GM19239 (cell line): ENCODE data around the gene IFT81.
"Not testable (repeated sequence)": the region's sequence is repeated elsewhere in the genome, so short reads cannot be mapped to it uniquely, and the experiment has no call there.

Source experiments
- DNase-seq: peaks from one replicate; pipeline ENCODE4 v3.0.0; 2011; ENCODE audit warnings: low spot score; ENCODE audit not compliant: insufficient read length
- FAIRE-seq: peaks from 2 replicates; lab custom pipeline; 2011; peaks lifted over from hg19 to GRCh38; lab: Jason Lieb, UNC

IFT81 gene

DNA sequence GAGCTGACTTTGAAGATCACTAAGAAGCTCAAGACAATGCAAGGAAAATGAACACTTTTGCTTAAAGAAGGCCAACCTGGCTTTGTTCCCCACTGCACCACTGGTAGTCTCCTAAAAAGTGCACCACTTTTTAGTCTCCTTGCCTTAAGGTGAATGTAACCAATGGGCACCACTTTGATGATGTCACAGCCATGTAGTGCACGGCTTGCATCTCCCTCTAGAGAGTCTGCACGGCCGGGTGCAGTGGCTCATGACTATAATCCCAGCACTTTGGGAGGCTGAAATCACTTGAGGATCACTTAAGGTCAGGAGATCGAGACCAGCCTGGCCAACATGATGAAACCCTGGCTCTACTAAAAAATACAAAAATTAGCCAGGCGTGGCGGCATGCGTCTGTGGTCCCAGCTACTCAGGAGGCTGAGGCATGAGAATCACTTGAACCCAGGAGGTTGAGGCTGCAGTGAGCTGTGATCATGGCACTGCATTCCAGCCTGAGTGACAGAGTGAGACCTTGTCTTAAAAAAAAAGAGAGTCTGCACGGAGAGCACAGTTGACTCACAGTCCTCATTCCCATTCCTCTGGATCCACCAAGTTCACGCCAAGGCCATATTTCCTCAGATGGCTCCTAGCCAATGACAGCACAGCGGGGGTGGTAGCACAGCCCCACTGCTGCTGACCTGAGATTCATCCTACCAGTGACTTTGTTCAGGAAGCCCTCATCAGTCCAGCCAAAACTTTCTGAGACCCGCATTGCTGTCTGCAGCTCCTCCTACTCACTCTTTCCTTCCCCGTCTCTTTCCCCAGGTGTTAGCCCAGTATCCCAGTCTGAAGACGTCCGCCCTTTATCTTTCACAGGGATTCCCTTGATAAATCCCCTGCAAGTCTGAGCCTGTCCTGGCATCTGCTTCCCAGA is 16.5 kb upstream of the IFT81 start:
- no peak for DNase-seq
- no peak for FAIRE-seq

DNA sequence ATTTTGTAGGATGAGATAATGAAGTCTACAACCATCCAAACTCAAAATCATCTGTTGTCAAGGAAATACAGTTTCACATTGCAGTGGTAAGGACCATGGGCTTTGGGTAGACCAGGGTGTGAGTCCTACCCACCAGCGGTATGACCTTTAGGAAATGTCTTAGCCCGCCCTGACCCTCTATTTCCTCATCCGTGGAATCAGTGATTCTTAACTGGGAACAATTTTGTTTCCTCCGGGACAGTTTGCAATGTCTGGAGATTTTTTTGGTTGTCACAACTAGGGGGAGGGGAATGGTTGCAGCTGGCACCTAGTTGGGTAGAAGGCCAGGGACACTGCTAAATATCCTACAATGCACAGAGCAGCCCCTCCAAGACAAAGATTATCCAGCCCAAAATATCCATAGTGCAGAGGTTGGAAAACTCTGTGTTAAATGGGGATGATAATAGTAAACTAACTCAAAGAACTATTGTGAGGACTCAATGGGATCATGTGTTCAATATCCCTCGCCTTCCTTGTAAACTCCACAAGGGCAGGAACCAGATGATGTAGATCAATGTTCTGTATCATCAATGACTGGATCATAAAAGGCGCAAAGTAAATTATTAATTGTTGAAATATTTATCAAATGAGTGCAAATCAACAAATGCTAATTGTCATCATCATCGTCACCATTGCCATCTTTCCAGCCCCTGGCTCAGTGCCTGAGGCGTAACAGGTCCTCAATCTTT is 15.7 kb upstream of the IFT81 start:
- DNase-seq (no peak), FAIRE-seq (no peak)

- FAIRE-seq, result no peak
- no peak for DNase-seq
Measured at GRCh38 chr12:110109037-110109836, 14.9 kb upstream of the IFT81 start.

DNA sequence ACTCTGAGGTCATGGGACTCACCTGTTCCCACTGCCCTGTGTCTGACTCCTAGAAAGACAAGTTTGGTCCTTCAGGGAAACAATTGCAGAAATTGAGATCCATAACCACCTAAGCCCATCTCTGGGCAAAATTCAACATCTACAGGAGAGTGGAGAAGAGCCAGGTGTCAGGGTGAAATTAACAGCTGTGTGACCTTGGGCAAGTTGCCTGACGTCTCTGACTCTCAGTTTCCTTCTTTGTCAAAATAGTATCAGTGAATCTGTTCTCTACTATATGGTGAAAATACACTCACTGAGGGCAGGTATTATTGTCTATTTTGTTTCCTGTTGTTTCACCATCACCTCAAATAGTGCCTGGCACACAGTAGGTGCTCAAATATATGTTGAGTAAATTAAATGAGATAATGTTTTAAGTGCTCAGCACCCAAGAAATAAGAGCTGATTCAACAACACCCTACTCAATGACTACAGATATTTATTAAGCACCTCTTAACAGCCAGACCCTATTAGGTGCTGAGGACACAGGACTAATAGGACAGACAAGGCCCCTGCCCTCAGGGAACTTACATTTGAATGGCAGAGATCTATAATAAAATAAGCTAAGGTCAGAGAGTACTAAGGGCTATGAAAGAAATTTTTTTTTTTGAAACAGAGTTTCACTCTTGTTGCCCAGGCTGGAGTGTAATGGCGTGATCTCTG is 14.2 kb upstream of the IFT81 start:
- FAIRE-seq, result no peak
- DNase-seq, result no peak

- no peak for DNase-seq
- no peak for FAIRE-seq
Measured at GRCh38 chr12:110111476-110112334, 12.5 kb upstream of the IFT81 start.

DNA sequence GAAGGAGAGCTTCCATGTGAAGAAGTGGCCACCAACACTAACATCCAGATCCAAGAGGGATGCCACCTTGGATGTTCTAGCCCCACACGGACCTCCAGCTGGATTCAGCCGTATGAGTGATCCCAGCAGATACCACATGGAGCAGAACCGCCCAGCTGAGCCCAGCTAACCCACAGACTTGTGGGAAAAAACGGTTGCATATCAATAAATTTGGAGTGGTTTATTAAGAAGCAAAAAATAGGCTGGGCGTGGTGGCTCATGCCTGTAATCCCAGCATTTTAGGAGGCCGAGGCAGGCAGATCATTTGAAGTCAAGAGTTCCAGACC is 11.9 kb upstream of the IFT81 start:
- no peak for DNase-seq
- FAIRE-seq, result no peak

DNA sequence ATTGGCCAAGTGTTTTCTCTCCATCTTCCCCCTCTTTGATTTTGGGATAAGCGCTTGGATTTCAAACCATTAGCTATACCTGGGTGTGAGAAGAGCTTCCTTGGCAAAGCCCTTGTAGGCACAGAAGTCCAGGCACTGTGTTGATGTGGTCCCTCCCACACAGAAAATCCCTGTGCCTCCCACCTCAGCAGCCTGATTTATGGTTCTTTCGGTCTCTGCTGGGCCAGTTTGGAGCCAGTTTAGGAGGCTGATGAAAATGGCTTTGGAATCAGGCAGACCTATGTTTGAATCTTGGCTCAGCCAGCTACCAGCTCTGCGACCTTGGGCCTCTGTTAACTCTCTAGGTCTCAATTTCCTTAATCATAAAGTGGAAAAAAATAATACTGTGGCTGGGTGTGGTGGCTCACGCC is 9.6 kb upstream of the IFT81 start:
- FAIRE-seq, result no peak
- no peak for DNase-seq

- no peak for FAIRE-seq
Measured at GRCh38 chr12:110115675-110116074, 8.5 kb upstream of the IFT81 start.

GRCh38 chr12:110116623-110117022 is 7.5 kb upstream of the IFT81 start:
- FAIRE-seq (no peak), DNase-seq (no peak)

More at GRCh38 chr12:110115675-110116074, 8.5 kb upstream of the IFT81 start:
- no peak for DNase-seq

DNA sequence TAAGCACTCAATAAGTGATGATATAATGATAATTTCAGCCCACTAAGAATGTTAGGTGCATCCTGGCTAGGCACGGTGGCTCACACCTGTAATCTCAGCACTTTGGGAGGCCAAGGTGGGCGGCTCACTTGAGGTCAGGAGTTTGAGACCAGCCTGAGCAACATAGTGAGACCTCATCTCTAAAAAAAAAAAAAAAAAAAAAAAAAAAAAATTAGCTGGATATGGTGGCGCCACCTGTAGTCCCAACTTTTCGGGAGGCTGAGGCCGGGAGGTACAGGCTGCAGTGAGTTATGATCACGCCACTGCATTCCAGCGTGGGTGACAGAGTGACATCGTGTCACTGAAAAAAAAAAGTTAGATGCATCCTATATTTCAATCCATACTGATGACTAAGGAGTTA is 6.9 kb upstream of the IFT81 start:
- DNase-seq, FAIRE-seq: not testable (repeated sequence)

DNA sequence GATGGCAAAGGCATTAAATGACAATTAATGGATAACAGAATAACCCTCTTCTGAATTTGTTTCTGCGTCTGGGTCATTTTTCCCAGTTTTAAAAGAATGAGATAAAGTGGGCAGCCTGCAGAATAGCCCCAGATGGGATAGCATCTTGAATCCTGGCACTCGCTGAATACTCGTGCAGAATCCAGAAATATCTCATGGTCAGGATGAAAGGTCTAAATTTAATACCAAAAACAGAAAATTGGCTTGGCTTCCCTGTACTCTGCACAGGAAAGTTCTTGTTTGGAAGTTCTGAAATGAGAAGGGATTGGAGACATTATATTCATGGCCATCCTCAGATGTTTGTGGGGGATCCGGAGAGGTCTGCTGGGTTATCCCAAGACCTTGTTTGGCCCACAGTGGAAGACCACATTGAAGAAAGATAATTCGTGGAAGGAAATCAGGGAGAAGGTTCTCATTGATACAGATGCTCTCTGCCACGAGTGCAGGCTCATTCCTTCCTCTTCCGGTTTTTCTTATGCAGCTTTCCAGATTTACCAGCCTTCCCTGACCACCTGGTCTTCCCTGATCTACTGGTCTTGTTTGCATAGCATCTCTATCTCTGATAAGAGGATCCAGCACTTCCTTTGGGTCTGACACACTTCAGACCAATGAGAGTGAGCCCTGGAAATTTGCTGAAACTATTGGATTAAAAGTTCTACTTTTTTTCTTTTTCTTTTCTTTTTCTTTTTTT is 6.0 kb upstream of the IFT81 start:
- FAIRE-seq (no peak), DNase-seq (no peak)

GRCh38 chr12:110122929-110123328 is 1.2 kb upstream of the IFT81 start:
- DNase-seq (no peak), FAIRE-seq (no peak)

GRCh38 chr12:110123919-110124268 is 263 bp upstream of the IFT81 start:
- FAIRE-seq (peak; percentile 39), DNase-seq (no peak)

- FAIRE-seq (no peak), DNase-seq (no peak)
Measured at GRCh38 chr12:110126557-110126956, 2.4 kb downstream of the IFT81 start.

- no peak for FAIRE-seq
- no peak for DNase-seq
Measured at GRCh38 chr12:110134691-110135411, 10.7 kb downstream of the IFT81 start.

DNA sequence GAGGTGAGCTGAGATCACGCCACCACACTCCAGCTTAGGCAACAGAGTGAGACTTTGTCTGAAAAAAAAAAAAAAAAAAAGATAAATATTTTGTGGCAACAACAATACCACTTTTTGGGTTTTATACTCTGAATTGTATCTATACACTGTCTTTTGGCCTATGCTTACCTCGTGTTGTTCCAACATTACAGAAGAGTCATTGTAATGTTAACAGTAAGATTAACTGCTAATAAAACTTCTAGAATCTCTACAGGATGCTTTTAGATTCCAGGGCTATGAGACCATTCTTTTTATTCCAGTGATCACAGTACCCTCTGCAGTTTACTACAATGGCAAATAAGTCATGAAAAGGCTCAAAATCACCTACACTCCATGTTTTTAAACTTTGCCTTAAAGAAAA is 11.6 kb downstream of the IFT81 start:
- DNase-seq (no peak), FAIRE-seq (no peak)

DNA sequence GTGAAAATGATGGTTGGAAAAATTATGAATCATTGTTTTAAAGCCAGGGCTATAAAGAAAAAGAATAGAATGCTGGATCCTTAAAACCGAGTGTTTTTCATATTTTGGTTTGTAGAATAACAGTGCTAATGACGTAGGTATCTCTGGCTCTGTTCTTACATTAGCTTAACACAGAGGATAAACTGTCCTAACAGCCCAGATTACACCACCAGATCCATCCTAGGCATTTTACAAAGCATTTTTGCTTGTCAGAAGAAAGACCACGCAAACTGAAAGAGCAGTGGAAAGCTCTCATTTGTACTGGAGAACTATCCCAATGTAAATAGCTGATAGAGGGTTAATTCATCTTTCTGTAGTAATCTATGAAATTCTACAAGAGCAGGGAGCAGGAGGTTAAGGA is 13.6 kb downstream of the IFT81 start:
- FAIRE-seq, result no peak

GRCh38 chr12:110141389-110141788 is 17.2 kb downstream of the IFT81 start:
- DNase-seq, result no peak

More for the DNA sequence above, 13.6 kb downstream of the IFT81 start:
- DNase-seq, result no peak

More at GRCh38 chr12:110141389-110141788, 17.2 kb downstream of the IFT81 start:
- FAIRE-seq, result no peak
